Right atrium auricular region (tissue), 2 donors: ENCODE data around the gene DDX56. TPM values are rescaled to one million over a fixed set of nuclear protein-coding genes. Genes with fewer than 3 reads are reported as not detected.
A peak's percentile ranks its signal among the peaks of the same experiment; 100 is the strongest.

ENCODE experiments used
- DNase-seq: peaks from one replicate; pipeline ENCODE4 v3.0.0-alpha.2; 2019; ENCODE audit warnings: low spot score
- H3K27ac ChIP-seq, 2 donors: fragments of 200-600 bp; sonication (generic); 1 replicate in 1 of 2; 2 replicates in 1 of 2; pipeline ENCODE4 v1.5.1; 2016 to 2019
- H3K27me3 ChIP-seq, 2 donors: fragments of 200-600 bp; sonication (generic); one replicate each; pipeline versions ENCODE4 v1.5.1 to v1.6.0; 2017 to 2019
- H3K36me3 ChIP-seq: fragments of 200-600 bp; sonication (generic); one replicate; pipeline ENCODE4 v1.5.1; 2016
- H3K4me1 ChIP-seq, 2 donors: fragments of 200-600 bp; sonication (generic); one replicate each; pipeline versions ENCODE4 v1.5.1 to v1.6.0; 2017 to 2019
- H3K4me3 ChIP-seq, 2 donors: fragments of 200-600 bp; sonication (generic); 1 replicate in 1 of 2; 2 replicates in 1 of 2; pipeline ENCODE4 v1.5.1; 2017 to 2019; ENCODE audit warnings: mild to moderate bottlenecking in 1 of 2, moderate library complexity in 1 of 2
- H3K9me3 ChIP-seq, 2 donors: fragments of 200-600 bp; sonication (generic); one replicate each; pipeline ENCODE4 v1.5.1; 2019
- total RNA-seq, 2 donors: library from RNA; depleted of rRNA; stranded (reverse); fragments of >200 nt; gene quantifications; one replicate each; pipeline ENCODE4 v1.1.0, GENCODE V29; 2016
- TF ChIP-seq, protein P1 (sequence below), 2 donors: fragments of 200-600 bp; sonication (generic); IDR thresholded peaks; one replicate each; pipeline ENCODE4 v1.5.1; 2019; ENCODE audit warnings: antibody characterized with exemption in 2 of 2

DDX56 gene
- total RNA-seq, 2 donors from 2014 or later, result 24.4 to 28.1 TPM

DNA sequence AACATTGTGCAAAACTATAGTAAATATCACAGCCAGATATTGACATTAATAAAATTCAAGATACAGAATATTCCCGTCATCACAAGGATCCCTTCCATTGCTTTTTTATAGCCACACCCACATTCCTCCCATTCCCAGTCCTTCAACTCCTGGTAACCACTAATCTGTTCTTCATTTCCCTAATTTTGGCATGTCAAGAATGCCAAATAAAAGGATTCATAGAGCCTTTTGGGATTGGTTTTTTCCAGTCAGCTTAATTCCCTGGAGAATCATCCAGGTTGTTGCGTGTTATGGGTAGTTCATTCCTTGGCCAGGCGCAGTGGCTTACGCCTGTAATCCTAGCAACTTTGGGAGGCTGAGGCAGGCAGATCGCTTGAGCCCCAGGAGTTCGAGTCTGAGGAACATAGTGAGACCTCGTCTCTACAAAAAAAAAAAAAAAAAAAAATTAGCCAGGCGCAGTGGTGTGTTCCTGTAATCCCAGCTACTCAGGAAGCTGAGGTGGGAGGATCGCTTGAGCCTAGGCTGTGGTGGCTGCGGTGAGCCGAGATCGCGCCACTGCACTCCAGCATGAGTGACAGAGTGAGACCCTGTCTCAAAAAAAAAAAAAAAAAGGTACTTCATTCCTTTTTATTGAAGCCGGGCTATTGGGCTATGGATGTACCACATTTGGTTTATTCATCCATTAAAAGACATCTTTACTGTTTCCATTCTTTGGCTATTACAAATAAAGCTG is 35.4 kb upstream of the DDX56 start:
- Histone ChIP-seq H3K4me3 (no peak overlapping the region), H3K27ac (no peak overlapping the region), H3K36me3 (no peaks in the 10 kb centered on the region), H3K4me1 (peaks cover 0 to 29% of the 10 kb centered on the region in 2 donors), H3K27me3 (no peaks in the 10 kb centered on the region), H3K9me3 (no peaks in the 10 kb centered on the region)
- TF ChIP-seq, protein P1, sequence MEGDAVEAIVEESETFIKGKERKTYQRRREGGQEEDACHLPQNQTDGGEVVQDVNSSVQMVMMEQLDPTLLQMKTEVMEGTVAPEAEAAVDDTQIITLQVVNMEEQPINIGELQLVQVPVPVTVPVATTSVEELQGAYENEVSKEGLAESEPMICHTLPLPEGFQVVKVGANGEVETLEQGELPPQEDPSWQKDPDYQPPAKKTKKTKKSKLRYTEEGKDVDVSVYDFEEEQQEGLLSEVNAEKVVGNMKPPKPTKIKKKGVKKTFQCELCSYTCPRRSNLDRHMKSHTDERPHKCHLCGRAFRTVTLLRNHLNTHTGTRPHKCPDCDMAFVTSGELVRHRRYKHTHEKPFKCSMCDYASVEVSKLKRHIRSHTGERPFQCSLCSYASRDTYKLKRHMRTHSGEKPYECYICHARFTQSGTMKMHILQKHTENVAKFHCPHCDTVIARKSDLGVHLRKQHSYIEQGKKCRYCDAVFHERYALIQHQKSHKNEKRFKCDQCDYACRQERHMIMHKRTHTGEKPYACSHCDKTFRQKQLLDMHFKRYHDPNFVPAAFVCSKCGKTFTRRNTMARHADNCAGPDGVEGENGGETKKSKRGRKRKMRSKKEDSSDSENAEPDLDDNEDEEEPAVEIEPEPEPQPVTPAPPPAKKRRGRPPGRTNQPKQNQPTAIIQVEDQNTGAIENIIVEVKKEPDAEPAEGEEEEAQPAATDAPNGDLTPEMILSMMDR (IDR thresholded peaks at IDR 0.05), result no peak
- DNase-seq, result no peak

DNA sequence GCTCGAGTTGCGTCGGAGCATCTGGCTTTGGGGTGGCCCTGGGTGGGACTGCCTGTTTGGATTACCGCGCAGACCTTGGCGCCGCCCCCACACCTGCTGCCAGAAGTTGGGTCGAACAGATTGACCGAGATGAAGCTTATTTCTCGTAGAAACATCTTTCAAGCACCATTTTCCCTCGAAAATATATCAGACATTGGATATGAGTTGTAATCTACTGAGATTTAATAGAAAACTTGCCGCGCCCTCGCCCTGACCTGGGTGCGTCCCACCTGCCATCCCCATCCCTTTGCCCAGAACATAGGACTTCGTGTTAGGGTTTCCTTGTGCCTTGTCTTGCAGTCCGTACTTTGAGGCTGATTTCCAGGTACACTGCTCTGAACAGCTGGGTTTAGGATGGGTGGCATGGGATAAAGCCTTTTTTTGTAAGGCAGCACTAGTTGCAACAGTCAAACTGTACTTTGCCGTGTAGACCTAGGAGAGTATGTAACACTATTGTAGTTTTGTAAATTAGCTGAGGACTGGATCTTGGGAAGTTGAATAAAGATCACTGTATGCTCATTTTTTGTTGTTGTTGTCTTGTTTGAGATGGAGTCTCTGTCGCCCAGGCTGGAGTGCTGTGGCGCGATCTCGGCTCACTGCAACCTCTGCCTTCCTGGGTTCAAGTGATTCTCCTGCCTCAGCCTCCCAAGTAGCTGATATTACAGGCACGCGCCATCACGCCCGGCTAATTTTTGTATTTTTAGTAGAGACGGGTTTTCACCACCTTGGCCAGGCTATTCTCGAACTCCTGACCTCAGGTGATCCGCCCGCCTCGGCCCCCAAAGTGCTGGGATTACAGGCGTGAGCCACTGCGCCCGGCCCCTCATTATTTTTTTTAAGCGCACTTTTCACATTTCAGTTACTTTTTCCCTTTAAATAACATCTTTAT is 33.7 kb upstream of the DDX56 start:
- Histone ChIP-seq H3K27ac (peak overlapping the region; percentile 97 to 99), H3K4me3 (peak overlapping the region; percentile 60 to 73), H3K4me1 (peaks cover 0 to 29% of the 10 kb centered on the region in 2 donors), H3K9me3 (no peaks in the 10 kb centered on the region), H3K36me3 (no peaks in the 10 kb centered on the region), H3K27me3 (no peaks in the 10 kb centered on the region)
- DNase-seq, result no peak
- TF ChIP-seq, protein P1 (IDR thresholded peaks at IDR 0.05), result no peak

DNA sequence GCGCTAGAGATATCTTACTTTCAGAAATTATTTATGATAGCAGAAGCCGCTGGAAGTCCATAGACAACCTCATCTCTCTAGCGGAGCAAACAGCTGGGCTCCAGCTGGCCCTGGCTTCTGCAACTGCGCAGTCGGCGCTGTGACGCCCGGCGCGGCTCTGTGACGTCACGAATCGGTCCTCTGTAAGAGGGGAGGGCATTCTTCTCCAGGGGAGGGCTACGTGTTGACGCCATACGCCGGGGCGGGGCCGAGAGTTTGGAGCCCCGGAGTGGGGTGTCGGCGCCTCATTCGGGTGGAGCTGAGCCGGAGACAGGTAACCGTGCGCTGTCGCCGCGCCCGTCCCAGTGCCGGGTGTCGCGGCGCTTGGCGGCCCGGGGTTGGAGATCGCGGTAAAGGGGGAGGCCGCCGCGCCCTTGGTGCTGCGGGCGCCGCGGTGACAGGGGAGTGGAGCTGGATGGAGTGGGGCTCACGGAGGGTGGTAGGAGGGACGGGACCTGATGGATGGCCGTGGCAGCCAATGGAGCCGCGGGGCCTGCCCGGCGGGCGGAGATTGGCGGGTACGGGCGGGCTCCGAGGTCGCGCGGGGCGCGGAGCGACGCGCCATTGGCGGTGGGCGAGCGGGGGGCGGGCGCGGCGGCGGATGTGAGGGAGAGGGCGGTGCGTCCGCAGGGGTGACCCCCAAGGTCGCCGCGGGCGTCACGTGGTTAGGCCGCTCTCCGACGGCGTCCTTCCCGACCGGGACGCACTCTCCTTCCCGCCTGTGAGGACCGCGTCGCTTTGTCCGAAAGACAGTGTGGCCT is 32.8 kb upstream of the DDX56 start, which contains the start of gene OGDH:
Gene OGDH (plus strand): TSS at position 287 of the 800 bp plus-strand sequence. CDS start 17,717 bp downstream, outside the sequence.
- no peaks in the 10 kb centered on the region for H3K27me3 ChIP-seq
- DNase-seq, result peak; percentile 99

DNA sequence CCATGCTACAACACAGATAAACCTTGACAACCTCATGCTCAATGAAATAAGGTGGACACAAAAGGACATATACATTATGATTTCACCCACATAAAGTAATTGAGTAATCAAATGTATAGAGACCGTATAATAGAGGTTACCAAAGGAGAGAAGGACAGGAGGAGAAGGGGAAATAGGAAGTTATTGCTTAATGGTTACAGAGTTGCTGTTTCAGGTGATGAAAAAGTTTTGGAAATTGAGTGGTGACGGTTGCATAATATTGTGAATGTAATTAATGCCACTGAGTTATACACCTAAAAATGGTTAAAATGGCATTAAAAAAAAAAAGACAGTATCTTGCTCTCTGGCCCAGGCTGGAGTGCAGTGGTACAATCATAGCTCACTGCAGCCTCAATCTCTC is 31.2 kb upstream of the DDX56 start:
- DNase-seq, result no peak
- H3K4me3 ChIP-seq, result no peak overlapping the region
- H3K9me3 ChIP-seq, result no peaks in the 10 kb centered on the region
- H3K27ac ChIP-seq, result no peak overlapping the region
- no peaks in the 10 kb centered on the region for H3K36me3 ChIP-seq
- H3K4me1 ChIP-seq, result peaks cover 0 to 29% of the 10 kb centered on the region in 2 donors
- TF ChIP-seq, protein P1 (IDR thresholded peaks at IDR 0.05), result no peak
- H3K27me3 ChIP-seq, result no peaks in the 10 kb centered on the region

More for the DNA sequence above, 32.8 kb upstream of the DDX56 start, which contains the start of gene OGDH:
- TF ChIP-seq, protein P1 (IDR thresholded peaks at IDR 0.05), result no peak
- peaks cover 0 to 29% of the 10 kb centered on the region in 2 donors for H3K4me1 ChIP-seq
- no peaks in the 10 kb centered on the region for H3K36me3 ChIP-seq
- H3K9me3 ChIP-seq, result no peaks in the 10 kb centered on the region
- peak within 1 kb of the TSS; percentile 97 to 99 for H3K27ac ChIP-seq
- peak within 1 kb of the TSS; percentile 60 to 73 for H3K4me3 ChIP-seq

DNA sequence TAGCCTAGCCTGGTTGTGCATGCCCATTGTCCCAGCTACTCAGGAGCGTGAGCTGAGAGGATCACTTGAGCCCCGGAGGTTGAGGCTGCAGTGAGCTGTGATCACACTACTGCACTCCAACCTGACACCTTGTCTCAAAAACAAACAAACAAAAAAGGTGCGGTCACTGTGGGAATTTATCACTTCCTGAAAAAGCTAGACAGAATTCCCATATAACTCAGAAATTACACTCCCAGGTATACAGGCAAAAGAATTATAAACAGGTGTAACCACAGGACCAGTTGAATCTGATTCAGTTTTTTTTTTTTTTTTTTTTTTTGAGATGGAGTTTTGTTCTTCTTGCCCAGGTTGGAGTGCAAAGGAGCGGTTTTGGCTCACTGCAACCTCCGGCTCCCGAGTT is 29.5 kb upstream of the DDX56 start:
- no peak overlapping the region for H3K27ac ChIP-seq
- no peaks in the 10 kb centered on the region for H3K36me3 ChIP-seq
- no peak for DNase-seq
- no peaks in the 10 kb centered on the region for H3K27me3 ChIP-seq
- H3K4me1 ChIP-seq, result peaks cover 0 to 20% of the 10 kb centered on the region in 2 donors
- no peak overlapping the region for H3K4me3 ChIP-seq
- no peaks in the 10 kb centered on the region for H3K9me3 ChIP-seq
- TF ChIP-seq, protein P1 (IDR thresholded peaks at IDR 0.05), result no peak
